LNCAP (cell line): ENCODE data around the gene ALDOB.

Experiments
- CTCF ChIP-seq: fragments of 450-650 bp; IDR thresholded peaks from 2 replicates; pipeline ENCODE4 v1.5.1; 2017; ENCODE audit warnings: mild to moderate bottlenecking

Gene ALDOB

DNA sequence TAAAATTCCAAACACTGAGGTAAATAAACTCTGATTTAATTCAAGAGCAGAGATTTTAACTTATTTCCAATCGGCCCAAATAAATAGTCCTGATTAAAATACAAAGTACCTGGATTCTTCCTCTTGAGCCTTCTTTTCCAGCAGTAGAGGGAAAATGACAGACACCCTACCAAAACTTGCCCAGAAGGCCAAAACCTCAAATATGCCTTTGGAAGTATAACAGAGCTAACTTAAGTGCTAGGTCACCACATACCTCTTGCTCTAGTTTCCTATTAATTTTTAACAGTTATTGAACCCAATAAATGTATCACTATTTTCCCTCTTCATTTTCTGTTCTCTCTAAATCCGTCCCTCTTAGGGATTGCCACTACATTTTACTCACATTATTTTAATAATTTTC is 52.2 kb downstream of the ALDOB start:
- TF ChIP-seq CTCF = no peak

- no peak for TF ChIP-seq CTCF
Measured at GRCh38 chr9:101381833-101382342, 53.7 kb downstream of the ALDOB start.

DNA sequence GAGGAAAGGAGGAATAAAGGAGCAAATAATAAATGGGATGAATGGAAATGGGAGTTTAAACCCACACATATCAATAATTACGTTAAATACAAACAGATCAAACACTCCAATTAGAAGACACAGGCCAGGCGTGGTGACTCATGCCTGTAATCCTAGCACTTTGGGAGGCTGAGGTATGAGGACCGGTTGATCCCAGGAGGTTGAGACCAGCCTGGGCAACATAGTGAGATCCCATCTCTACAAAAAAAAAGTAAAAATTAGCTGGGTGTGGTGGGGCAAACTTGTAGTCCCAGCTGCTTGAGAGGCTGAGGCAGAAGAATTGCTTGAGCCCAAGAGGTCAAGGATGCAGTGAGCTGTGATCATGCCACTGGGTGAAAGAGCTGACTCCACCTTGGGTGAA is 54.5 kb downstream of the ALDOB start:
- TF ChIP-seq CTCF = no peak

- no peak for TF ChIP-seq CTCF
Measured at GRCh38 chr9:101380295-101380694, 55.3 kb downstream of the ALDOB start.

GRCh38 chr9:101376111-101376848 is 59.3 kb downstream of the ALDOB start:
- TF ChIP-seq CTCF = no peak

DNA sequence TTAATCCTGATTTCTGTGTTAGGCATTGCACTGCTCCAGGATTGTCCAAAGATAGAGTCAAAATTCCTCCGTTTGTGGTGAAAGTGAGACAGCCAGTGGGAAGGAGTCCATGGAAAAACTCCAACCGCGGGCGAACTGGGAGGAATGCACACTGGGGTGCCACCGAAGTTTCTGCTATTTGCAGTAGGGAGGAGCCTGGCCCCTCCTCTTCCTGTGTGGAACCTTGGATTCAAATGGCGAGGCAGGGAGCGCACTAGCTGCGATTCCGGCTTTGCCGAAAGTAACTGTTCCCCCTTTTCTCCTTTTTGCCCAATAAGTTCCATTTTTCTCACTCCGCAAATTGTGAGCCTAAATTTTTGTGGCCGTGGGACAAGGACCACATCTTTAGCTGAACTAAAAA is 60.0 kb downstream of the ALDOB start:
- no peak for TF ChIP-seq CTCF

DNA sequence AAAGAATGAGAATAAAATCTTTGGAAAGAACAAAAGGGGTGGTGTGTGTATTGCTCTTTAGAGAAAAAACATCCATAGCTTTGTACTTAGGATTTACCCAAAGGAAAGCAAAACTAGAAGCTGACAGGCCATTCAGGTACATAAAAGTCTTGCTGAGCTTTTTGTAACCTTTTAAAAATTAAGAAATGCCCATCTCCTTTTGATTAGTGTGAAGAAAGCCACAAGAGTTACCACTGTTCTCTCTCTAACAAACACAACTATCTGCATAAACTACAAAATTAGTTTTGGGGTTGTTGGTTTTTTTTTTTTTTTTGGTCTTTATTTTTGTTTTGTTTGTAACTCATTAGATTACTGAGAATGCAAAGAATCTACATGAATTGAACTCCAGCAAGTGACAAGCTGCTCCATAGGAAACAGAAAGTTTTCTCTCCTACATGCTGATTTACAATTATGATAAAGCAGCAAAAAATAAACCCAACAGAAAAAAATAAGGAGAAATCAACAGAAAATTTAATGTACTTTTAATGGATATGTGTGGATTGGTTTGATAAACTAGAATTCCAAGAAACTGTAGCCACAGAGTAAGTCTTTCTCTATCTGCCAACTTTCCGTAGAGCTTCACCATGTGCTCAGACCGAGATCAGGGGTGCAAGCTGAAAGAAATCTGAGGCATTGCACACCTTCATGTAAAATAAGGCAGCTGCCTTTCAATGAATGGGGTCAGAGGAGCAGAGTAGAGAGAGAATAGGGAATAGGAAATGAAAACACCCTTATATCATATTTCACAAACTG is 63.1 kb downstream of the ALDOB start:
- TF ChIP-seq CTCF = no peak
